AG09319 (cell line): ENCODE results near the gene DDI2.

ENCODE experiments used
- DNase-seq: peaks from one replicate; pipeline ENCODE4 v3.0.0-alpha.2; 2010; ENCODE audit warnings: low read depth; ENCODE audit errors: extremely low read depth
- CTCF ChIP-seq: IDR thresholded peaks from 2 replicates; pipeline ENCODE4 v1.5.1; 2011; ENCODE audit warnings: low read depth, mild to moderate bottlenecking, inconsistent platforms, low read length, moderate library complexity

The DDI2 gene

GRCh38 chr1:15681349-15682292, 64.4 kb downstream of the DDI2 start:
- no peak for DNase-seq
- no peak for TF ChIP-seq CTCF

- no peak for DNase-seq
- no peak for TF ChIP-seq CTCF
These were observed 65.7 kb downstream of the DDI2 start for GRCh38 chr1:15682936-15683341.

- TF ChIP-seq CTCF, result no peak
- DNase-seq, result no peak
These were observed 66.2 kb downstream of the DDI2 start for GRCh38 chr1:15683345-15684039.

- no peak for DNase-seq
- TF ChIP-seq CTCF, result no peak
These were observed 66.8 kb downstream of the DDI2 start, which contains the start of gene PLEKHM2 for GRCh38 chr1:15684042-15684461. Gene PLEKHM2 (plus strand): TSS chr1:15684320. CDS start chr1:15684559, 239 bp downstream.

- no peak for DNase-seq
- no peak for TF ChIP-seq CTCF
These were observed 67.4 kb downstream of the DDI2 start for GRCh38 chr1:15684468-15685291.

- TF ChIP-seq CTCF, result no peak
- no peak for DNase-seq
These were observed 68.6 kb downstream of the DDI2 start for GRCh38 chr1:15685820-15686219.
